ENCODE data around the gene ZP2.

Gene ZP2

DNA sequence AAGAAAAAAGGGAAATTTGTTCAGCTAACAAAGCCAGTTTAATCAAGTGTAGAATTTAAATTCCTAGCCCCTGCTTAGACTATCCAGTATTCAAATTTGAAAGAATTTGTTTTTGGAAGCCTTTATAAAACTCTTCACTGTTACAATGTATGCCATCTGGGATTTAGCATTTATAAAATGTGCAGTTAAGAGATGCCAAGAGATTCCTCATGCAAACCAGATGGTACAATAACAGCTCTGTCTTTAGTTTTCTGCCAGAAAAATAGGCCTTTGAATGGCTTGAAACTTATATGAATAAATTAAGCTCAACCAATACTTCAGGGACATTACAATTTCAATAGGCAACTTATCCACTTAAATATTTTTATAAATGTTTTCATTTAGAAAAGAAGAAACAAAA, 15.4 kb upstream of the ZP2 start:
- POLR2A ChIA-PET = no interaction called here

More for the DNA sequence above, 15.4 kb upstream of the ZP2 start:
- Histone ChIP-seq H3K27ac (ENCODE audit: extremely low read depth, low read depth, low read length) (no peak overlapping the region), H3K36me3 (ENCODE audit: control insufficient read depth in 2 of 2, insufficient read depth in 1 of 2, low read length in 2 of 2) (no peaks in the 10 kb centered on the region), H3K4me3 (ENCODE audit: low read depth, low read length) (no peak overlapping the region), H3K9me3 (ENCODE audit: control insufficient read depth, insufficient read depth, low read depth, low read length) (no peaks in the 10 kb centered on the region), H3K4me1 (ENCODE audit: control insufficient read depth, insufficient read depth, low read length) (no peaks in the 10 kb centered on the region)
- CTCF ChIA-PET = interaction anchor here (1.5 kb wide), 1 partner anchor 38 kb away, joined by 5 read pairs; no protein-coding TSS in a partner anchor
- TF ChIP-seq ZBTB8A (tag by site-specific recombination; IDR thresholded peaks at IDR 0.05) = no peak
- TF ChIP-seq ZNF585B (tag by site-specific recombination; IDR thresholded peaks at IDR 0.05) = no peak
- no peak for TF ChIP-seq ZNF26 (tag by site-specific recombination; IDR thresholded peaks at IDR 0.05)
- TF ChIP-seq ZNF140 (tag by site-specific recombination; IDR thresholded peaks at IDR 0.05) = no peak
- no peak for TF ChIP-seq ZNF596 (tag by site-specific recombination; IDR thresholded peaks at IDR 0.05)
- TF ChIP-seq ZBTB48 (tag by site-specific recombination; IDR thresholded peaks at IDR 0.05) = no peak
- no peak for TF ChIP-seq ZBTB7A (tag by site-specific recombination; IDR thresholded peaks at IDR 0.05; ENCODE audit: low read depth)
- TF ChIP-seq, protein P1, sequence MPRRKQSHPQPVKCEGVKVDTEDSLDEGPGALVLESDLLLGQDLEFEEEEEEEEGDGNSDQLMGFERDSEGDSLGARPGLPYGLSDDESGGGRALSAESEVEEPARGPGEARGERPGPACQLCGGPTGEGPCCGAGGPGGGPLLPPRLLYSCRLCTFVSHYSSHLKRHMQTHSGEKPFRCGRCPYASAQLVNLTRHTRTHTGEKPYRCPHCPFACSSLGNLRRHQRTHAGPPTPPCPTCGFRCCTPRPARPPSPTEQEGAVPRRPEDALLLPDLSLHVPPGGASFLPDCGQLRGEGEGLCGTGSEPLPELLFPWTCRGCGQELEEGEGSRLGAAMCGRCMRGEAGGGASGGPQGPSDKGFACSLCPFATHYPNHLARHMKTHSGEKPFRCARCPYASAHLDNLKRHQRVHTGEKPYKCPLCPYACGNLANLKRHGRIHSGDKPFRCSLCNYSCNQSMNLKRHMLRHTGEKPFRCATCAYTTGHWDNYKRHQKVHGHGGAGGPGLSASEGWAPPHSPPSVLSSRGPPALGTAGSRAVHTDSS (tag by site-specific recombination; IDR thresholded peaks at IDR 0.05) = no peak
- no peak for TF ChIP-seq ZNF146 (tag by site-specific recombination; IDR thresholded peaks at IDR 0.05)
- TF ChIP-seq, protein P2, sequence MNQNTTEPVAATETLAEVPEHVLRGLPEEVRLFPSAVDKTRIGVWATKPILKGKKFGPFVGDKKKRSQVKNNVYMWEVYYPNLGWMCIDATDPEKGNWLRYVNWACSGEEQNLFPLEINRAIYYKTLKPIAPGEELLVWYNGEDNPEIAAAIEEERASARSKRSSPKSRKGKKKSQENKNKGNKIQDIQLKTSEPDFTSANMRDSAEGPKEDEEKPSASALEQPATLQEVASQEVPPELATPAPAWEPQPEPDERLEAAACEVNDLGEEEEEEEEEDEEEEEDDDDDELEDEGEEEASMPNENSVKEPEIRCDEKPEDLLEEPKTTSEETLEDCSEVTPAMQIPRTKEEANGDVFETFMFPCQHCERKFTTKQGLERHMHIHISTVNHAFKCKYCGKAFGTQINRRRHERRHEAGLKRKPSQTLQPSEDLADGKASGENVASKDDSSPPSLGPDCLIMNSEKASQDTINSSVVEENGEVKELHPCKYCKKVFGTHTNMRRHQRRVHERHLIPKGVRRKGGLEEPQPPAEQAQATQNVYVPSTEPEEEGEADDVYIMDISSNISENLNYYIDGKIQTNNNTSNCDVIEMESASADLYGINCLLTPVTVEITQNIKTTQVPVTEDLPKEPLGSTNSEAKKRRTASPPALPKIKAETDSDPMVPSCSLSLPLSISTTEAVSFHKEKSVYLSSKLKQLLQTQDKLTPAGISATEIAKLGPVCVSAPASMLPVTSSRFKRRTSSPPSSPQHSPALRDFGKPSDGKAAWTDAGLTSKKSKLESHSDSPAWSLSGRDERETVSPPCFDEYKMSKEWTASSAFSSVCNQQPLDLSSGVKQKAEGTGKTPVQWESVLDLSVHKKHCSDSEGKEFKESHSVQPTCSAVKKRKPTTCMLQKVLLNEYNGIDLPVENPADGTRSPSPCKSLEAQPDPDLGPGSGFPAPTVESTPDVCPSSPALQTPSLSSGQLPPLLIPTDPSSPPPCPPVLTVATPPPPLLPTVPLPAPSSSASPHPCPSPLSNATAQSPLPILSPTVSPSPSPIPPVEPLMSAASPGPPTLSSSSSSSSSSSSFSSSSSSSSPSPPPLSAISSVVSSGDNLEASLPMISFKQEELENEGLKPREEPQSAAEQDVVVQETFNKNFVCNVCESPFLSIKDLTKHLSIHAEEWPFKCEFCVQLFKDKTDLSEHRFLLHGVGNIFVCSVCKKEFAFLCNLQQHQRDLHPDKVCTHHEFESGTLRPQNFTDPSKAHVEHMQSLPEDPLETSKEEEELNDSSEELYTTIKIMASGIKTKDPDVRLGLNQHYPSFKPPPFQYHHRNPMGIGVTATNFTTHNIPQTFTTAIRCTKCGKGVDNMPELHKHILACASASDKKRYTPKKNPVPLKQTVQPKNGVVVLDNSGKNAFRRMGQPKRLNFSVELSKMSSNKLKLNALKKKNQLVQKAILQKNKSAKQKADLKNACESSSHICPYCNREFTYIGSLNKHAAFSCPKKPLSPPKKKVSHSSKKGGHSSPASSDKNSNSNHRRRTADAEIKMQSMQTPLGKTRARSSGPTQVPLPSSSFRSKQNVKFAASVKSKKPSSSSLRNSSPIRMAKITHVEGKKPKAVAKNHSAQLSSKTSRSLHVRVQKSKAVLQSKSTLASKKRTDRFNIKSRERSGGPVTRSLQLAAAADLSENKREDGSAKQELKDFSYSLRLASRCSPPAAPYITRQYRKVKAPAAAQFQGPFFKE (tag by site-specific recombination; IDR thresholded peaks at IDR 0.05; ENCODE audit: borderline replicate concordance) = no peak
- no peak for TF ChIP-seq ZSCAN30 (tag by site-specific recombination; IDR thresholded peaks at IDR 0.05)
- no peak for TF ChIP-seq ZNF555 (tag by site-specific recombination; conservative IDR thresholded peaks at IDR 0.05)
- TF ChIP-seq SP2 (tag by site-specific recombination; IDR thresholded peaks at IDR 0.05) = no peak
- TF ChIP-seq, protein P3, sequence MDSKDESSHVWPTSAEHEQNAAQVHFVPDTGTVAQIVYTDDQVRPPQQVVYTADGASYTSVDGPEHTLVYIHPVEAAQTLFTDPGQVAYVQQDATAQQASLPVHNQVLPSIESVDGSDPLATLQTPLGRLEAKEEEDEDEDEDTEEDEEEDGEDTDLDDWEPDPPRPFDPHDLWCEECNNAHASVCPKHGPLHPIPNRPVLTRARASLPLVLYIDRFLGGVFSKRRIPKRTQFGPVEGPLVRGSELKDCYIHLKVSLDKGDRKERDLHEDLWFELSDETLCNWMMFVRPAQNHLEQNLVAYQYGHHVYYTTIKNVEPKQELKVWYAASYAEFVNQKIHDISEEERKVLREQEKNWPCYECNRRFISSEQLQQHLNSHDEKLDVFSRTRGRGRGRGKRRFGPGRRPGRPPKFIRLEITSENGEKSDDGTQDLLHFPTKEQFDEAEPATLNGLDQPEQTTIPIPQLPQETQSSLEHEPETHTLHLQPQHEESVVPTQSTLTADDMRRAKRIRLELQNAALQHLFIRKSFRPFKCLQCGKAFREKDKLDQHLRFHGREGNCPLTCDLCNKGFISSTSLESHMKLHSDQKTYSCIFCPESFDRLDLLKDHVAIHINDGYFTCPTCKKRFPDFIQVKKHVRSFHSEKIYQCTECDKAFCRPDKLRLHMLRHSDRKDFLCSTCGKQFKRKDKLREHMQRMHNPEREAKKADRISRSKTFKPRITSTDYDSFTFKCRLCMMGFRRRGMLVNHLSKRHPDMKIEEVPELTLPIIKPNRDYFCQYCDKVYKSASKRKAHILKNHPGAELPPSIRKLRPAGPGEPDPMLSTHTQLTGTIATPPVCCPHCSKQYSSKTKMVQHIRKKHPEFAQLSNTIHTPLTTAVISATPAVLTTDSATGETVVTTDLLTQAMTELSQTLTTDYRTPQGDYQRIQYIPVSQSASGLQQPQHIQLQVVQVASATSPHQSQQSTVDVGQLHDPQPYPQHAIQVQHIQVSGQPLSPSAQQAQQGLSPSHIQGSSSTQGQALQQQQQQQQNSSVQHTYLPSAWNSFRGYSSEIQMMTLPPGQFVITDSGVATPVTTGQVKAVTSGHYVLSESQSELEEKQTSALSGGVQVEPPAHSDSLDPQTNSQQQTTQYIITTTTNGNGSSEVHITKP (tag by site-specific recombination; IDR thresholded peaks at IDR 0.05) = no peak
- no peak for TF ChIP-seq ZNF311 (tag by site-specific recombination; IDR thresholded peaks at IDR 0.05; ENCODE audit: borderline replicate concordance)
- TF ChIP-seq, protein P4, sequence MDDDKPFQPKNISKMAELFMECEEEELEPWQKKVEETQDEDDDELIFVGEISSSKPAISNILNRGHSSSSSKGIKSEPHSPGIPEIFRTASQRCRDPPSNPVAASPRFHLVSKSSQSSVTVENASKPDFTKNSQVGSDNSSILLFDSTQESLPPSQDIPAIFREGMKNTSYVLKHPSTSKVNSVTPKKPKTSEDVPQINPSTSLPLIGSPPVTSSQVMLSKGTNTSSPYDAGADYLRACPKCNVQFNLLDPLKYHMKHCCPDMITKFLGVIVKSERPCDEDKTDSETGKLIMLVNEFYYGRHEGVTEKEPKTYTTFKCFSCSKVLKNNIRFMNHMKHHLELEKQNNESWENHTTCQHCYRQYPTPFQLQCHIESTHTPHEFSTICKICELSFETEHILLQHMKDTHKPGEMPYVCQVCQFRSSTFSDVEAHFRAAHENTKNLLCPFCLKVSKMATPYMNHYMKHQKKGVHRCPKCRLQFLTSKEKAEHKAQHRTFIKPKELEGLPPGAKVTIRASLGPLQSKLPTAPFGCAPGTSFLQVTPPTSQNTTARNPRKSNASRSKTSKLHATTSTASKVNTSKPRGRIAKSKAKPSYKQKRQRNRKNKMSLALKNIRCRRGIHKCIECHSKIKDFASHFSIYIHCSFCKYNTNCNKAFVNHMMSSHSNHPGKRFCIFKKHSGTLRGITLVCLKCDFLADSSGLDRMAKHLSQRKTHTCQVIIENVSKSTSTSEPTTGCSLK (tag by site-specific recombination; IDR thresholded peaks at IDR 0.05) = no peak

All from HEK293 (cell line).